ENCODE data around the gene RAPGEF6. TPM values are rescaled to one million over a fixed set of nuclear protein-coding genes. Genes with fewer than 3 reads are reported as not detected.

Gene RAPGEF6
- polyA plus RNA-seq, 1 donor (not counting 4 experiments of a cell fraction or from before 2014, with no cell fraction given) = 8.7 TPM

DNA sequence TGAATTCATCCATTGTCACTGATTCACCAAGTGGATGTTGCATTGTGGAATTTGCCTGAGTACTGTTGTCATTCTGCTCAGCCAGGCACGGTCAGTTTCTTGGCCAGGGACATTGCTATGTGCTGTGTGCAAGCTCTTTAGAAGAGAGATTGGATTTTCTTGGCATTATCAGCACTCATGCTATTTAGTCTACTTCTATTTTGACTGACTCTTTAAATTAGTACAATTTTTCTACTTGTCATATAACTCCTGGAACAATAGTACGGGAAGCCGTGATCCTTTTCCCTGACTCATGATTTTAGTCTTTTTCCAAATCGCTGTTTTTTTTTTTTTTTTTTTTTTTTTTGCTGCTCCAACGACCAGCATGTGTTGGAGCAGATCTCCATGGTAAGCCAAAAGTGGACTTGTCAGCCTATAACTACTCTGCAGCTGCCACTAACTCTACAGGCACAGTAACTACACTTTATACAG lies 241.5 kb downstream of the RAPGEF6 start:
- Histone ChIP-seq H3K36me3 (ENCODE audit: control insufficient read depth in 2 of 2, extremely low read depth in 1 of 2, insufficient read depth in 2 of 2, low read length in 2 of 2) (peaks cover 2 to 6% of the 10 kb centered on the region in 2 experiments), H3K4me3 (ENCODE audit: control insufficient read depth in 2 of 3, extremely low read depth in 1 of 3, insufficient read depth in 2 of 3, low read depth in 1 of 3, low read length in 3 of 3) (no peak overlapping the region), H3K9ac (ENCODE audit: control insufficient read depth, extremely low read depth, insufficient read depth, low read length) (no peak overlapping the region), H4K20me1 (ENCODE audit: control insufficient read depth, extremely low read depth, insufficient read depth, low read length) (no peaks in the 10 kb centered on the region), H3K9me1 (ENCODE audit: control insufficient read depth, extremely low read depth, insufficient read depth, low read length) (no peaks in the 10 kb centered on the region), H3K9me3 (ENCODE audit: control insufficient read depth, low read depth, low read length) (no peaks in the 10 kb centered on the region), H3K4me2 (ENCODE audit: control insufficient read depth, extremely low read depth, insufficient read depth, low read depth, low read length) (no peak overlapping the region), H3K4me1 (ENCODE audit: control insufficient read depth, extremely low read depth, insufficient read depth, low read length) (no peaks in the 10 kb centered on the region), H2AFZ (ENCODE audit: control insufficient read depth, low read length) (no peak overlapping the region), H3K79me2 (ENCODE audit: control insufficient read depth, insufficient read depth, low read length) (no peaks in the 10 kb centered on the region), H3K27ac (ENCODE audit: control insufficient read depth, insufficient read depth, low read length) (no peak overlapping the region), H3K27me3 (ENCODE audit: control insufficient read depth, extremely low read depth, insufficient read depth, low read length) (no peaks in the 10 kb centered on the region)
- dilution Hi-C loops (cut with MboI; ENCODE audit: extremely low pct_ligation_motif_present, low sequenced_read_pairs) = no loop called here
- TF ChIP-seq, protein P1, sequence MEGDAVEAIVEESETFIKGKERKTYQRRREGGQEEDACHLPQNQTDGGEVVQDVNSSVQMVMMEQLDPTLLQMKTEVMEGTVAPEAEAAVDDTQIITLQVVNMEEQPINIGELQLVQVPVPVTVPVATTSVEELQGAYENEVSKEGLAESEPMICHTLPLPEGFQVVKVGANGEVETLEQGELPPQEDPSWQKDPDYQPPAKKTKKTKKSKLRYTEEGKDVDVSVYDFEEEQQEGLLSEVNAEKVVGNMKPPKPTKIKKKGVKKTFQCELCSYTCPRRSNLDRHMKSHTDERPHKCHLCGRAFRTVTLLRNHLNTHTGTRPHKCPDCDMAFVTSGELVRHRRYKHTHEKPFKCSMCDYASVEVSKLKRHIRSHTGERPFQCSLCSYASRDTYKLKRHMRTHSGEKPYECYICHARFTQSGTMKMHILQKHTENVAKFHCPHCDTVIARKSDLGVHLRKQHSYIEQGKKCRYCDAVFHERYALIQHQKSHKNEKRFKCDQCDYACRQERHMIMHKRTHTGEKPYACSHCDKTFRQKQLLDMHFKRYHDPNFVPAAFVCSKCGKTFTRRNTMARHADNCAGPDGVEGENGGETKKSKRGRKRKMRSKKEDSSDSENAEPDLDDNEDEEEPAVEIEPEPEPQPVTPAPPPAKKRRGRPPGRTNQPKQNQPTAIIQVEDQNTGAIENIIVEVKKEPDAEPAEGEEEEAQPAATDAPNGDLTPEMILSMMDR (optimal IDR thresholded peaks at IDR 0.05 in 1 of 3, IDR thresholded peaks at IDR 0.05 in 1 of 3, conservative IDR thresholded peaks at IDR 0.05 in 1 of 3; ENCODE audit: extremely low read depth in 1 of 3, insufficient read depth in 2 of 3, low read length in 3 of 3) = no peak
- TF ChIP-seq EZH2 (IDR thresholded peaks at IDR 0.05; ENCODE audit: low read length) = no peak
- DNase-seq (ENCODE audit: low read depth, low spot score) (no peak), FAIRE-seq (no peak)

DNA sequence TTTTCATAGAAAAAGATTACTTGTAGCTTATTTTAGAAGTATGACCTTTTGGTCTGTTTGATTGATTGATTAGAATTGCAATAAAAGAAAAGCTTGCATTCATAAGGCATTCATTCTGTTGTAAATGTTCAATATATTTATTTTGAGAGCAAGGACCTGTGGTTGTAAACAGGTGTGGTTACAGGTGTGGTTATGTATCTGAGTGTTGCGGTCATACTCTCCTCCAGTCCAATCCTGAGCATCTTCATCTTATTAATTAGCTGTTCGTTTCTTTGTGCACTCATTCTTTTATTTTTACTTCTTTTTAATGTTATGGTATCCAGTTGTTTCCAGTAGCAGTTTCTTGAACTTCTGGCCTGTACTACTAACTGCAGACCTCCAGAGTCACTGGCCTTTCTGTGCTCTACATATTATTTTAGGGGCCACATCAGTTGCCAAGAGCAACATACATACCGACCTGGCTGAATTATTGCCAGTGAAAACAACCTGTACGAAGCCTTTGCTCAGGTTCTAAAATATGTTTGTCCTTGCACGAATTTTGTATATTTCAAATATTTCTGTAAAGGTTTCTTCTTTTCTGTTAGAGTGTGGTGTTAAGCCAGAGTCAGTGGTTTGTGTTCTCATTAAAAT lies 242.4 kb downstream of the RAPGEF6 start:
- FAIRE-seq (no peak), DNase-seq (ENCODE audit: low read depth, low spot score) (no peak)
- Histone ChIP-seq H3K79me2 (ENCODE audit: control insufficient read depth, insufficient read depth, low read length) (no peaks in the 10 kb centered on the region), H3K9ac (ENCODE audit: control insufficient read depth, extremely low read depth, insufficient read depth, low read length) (no peak overlapping the region), H3K4me2 (ENCODE audit: control insufficient read depth, extremely low read depth, insufficient read depth, low read depth, low read length) (no peak overlapping the region), H4K20me1 (ENCODE audit: control insufficient read depth, extremely low read depth, insufficient read depth, low read length) (no peaks in the 10 kb centered on the region), H2AFZ (ENCODE audit: control insufficient read depth, low read length) (no peak overlapping the region), H3K9me1 (ENCODE audit: control insufficient read depth, extremely low read depth, insufficient read depth, low read length) (no peaks in the 10 kb centered on the region), H3K36me3 (ENCODE audit: control insufficient read depth in 2 of 2, extremely low read depth in 1 of 2, insufficient read depth in 2 of 2, low read length in 2 of 2) (peaks cover 2 to 6% of the 10 kb centered on the region in 2 experiments), H3K27ac (ENCODE audit: control insufficient read depth, insufficient read depth, low read length) (no peak overlapping the region), H3K9me3 (ENCODE audit: control insufficient read depth, low read depth, low read length) (no peaks in the 10 kb centered on the region), H3K4me1 (ENCODE audit: control insufficient read depth, extremely low read depth, insufficient read depth, low read length) (no peaks in the 10 kb centered on the region), H3K27me3 (ENCODE audit: control insufficient read depth, extremely low read depth, insufficient read depth, low read length) (no peaks in the 10 kb centered on the region), H3K4me3 (ENCODE audit: control insufficient read depth in 2 of 3, extremely low read depth in 1 of 3, insufficient read depth in 2 of 3, low read depth in 1 of 3, low read length in 3 of 3) (no peak overlapping the region)
- TF ChIP-seq, protein P1 (optimal IDR thresholded peaks at IDR 0.05 in 1 of 3, IDR thresholded peaks at IDR 0.05 in 1 of 3, conservative IDR thresholded peaks at IDR 0.05 in 1 of 3; ENCODE audit: extremely low read depth in 1 of 3, insufficient read depth in 2 of 3, low read length in 3 of 3) = no peak
- TF ChIP-seq EZH2 (IDR thresholded peaks at IDR 0.05; ENCODE audit: low read length) = no peak
- dilution Hi-C loops (cut with MboI; ENCODE audit: extremely low pct_ligation_motif_present, low sequenced_read_pairs) = no loop called here

Measured in keratinocyte (primary cell).